ENCODE measurements around the gene IGFBP6.
"Not testable (repeated sequence)": the region's sequence is repeated elsewhere in the genome, so short reads cannot be mapped to it uniquely, and the experiment has no call there.

IGFBP6 gene

DNA sequence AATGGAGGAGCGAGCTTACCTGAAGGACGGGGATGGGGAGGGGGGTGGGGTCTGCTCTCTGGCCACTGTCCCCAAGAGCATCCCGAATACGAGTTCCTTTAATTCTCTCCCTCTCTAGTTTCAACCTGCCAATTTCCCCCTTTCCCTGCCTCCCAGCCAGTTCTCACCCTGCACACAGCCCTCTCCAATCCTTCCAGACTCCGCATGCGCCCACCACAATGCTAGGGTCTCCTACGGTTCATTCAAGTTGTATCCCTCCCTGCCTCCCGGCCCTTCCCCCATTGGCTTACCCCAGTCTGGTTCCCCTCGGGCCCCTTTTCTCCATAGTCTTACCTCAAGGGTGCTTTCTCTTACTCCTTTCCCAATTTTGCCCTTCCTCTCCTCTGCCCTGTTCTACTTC, 708 bp upstream of the IGFBP6 start:
- no peak for DNase-seq (ENCODE audit: low spot score)

DNA sequence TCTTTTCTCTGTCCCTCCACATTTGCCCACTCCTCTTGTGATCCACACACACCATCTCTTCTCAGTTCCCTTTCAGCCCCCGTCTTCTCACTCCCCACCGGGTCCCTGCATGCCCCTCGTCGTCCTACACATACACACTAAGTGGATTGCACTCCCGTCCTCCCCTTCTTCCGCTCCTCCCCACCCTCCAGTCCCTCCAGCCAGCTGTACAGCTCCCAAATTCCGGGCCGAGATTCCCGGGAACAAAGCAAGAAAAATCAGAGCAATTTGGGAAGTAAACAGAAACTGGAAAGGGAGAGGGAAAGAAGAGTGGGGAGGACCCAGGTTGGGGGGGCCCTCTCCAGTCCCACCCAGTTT, 282 bp upstream of the IGFBP6 start:
- no peak for DNase-seq (ENCODE audit: low spot score)

DNA sequence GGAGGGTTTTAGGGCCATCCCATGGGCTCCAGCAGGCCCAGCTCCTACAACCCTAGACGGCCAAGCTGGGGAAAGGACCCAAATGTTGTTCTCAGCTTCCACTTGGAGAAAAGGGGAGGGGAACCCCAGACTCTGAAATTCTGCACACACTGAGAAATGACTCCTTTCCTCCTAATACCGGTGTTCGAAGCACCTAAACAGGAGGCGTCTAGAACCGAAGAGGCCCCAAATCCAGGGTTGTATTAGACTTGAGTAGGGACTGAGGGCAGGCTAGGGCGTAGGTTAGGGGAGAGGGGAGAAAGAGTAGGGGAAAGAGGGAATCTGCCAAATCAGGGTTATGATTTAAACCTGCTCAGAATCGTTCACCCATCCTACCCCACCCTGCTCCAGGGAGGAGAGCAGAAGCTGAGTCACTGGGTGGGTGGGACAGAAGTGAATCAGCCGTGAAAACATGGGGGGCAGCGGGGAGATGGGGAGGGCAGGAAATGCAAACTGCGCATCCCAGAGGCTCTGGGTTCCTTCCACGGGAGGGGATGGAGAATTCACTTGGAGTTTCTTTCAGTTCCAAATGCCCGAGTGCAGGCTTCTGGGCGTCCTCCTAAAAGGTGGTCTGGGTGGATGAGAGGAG, 1.0 kb downstream of the IGFBP6 start:
- peak; percentile 49 for DNase-seq (ENCODE audit: low spot score)

DNA sequence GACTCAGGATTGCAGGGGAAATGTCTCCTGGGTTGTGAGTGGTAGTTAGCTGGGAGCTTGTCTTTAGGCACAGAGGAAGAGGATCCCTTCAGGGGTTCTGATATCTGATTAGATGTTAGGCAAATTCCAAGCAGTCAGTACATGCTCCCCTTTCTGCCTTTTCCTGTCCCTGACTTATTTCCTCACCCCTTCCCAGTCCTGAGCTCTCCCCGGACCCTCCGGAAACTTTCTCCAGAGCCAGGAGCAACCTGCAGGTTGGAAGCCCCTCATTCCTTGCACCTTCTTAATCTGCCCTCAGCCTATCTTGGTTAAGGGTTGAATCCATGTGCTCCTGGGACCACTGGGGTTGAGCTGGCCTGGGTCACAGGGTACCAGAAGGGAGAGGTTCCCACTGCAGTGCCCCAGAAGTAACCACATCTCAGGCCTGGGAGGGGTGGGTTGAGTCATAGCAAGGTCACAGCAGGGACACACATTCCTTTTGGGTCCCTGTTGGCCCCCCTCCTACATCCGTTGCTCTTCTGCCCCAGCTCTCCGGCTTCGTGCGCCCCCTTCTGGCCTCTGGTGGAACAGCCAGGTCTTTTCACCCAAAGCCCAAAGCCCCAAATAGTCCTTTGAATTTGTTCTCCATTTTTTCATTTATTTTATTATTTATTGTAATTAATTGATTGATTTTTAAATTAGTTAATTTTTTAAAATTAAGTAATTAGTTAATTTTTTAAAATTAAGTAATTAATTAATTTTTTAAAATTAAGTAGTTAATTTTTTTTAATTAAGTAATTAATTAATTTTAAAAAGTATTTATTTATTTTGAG, 1.8 kb downstream of the IGFBP6 start:
- peak; percentile 82 for DNase-seq (ENCODE audit: low spot score)

DNA sequence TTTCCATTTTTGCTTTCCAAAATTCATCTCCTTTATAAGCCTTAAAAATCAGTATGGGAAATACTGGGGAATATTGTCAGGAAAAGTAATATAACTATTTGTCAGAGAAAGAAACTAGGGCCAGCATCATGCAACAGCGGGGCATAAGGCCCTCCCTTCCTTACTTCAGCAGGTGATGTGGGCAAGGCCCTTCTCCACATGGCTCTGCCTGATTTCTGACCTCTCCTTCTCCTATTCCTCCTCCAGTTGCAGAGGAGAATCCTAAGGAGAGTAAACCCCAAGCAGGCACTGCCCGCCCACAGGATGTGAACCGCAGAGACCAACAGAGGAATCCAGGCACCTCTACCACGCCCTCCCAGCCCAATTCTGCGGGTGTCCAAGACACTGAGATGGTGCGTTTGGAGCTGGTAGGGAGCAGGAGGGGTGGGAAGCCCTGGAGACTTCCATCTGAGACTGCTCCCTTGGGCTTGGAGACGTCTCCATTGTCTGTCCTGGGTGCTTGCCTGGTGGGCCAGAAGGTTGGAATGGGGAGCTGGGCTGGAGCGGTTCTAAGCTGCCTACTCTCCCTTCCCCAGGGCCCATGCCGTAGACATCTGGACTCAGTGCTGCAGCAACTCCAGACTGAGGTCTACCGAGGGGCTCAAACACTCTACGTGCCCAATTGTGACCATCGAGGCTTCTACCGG, 3.1 kb downstream of the IGFBP6 start:
- DNase-seq (ENCODE audit: low spot score) = no peak

GRCh38 chr12:53101266-53101665, 3.8 kb downstream of the IGFBP6 start:
- no peak for DNase-seq (ENCODE audit: low spot score)

DNA sequence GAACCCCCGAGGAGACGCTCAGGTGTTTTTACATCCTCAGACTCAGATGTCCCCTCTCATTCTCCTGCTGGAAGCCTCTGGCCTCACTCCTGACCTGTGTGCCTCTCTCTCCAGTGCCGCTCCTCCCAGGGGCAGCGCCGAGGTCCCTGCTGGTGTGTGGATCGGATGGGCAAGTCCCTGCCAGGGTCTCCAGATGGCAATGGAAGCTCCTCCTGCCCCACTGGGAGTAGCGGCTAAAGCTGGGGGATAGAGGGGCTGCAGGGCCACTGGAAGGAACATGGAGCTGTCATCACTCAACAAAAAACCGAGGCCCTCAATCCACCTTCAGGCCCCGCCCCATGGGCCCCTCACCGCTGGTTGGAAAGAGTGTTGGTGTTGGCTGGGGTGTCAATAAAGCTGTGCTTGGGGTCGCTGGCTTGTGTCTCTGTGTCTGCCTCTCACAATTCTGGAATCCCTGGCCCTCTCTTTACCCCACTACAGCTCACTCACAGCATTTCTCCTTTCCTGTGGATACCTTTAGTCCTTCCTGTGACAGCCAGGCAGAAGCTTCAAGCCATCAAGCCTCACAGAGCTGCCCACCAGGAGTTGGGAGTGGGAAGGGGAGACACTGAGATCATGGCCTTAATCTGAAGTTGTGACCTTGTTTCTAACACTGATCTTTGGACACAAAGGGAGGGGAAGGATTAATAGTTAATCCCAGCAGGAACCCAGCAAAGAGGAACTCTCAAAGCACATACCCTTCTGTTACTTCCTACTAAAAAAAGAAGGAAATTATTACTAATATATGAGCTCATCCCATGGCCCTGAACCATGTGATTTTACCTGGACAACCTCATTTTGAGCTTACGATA, 4.7 kb downstream of the IGFBP6 start:
- no peak for DNase-seq (ENCODE audit: low spot score)

DNA sequence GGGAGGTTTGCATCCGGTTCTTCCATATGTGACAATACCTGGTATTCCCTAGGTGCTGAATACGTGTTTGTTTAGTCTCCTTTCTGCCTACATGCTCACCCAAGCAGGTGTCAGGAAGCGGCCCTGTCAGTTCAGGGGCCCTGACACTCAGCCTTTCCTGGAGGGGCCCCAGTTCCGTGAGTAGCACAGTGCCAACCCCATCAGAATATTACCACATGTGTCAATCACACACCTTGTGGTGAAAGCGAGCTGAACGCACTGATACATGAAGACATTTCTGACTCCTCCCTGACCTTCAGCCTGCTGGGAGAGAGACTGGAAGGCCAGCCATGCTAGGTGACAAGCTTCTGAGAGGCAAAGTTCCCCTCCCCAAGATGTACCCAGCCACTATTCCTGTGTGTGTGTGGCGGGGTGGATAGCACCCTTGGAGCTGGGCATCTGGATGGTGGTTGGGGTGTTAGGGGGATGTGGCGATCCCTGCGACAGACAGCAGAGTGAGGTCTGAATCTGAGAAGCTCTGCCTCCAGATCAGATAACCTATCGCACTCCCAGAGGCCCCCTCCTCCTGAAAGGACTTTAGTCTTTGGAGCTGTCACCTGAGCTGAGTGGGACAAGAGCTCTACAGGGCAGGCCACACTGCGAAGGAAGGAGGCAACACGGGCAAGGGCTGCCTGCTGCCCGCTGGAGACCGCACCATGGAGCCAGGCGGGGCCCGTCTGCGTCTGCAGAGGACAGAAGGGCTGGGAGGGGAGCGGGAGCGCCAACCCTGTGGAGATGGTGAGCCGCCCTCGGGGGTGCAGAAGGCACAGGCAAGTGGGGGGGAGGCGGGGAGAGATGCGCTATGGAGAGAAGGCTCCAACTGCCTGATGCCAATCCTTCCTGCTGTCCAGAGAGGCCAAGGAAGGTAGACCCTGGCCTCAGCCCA, 5.7 kb downstream of the IGFBP6 start, which contains the start of gene SOAT2:
SOAT2 (plus strand) TSS at position 604 of the 925 bp plus-strand sequence; CDS start at position 696, 92 bp downstream.
- DNase-seq (ENCODE audit: low spot score) = no peak

GRCh38 chr12:53103860-53104305, 6.4 kb downstream of the IGFBP6 start:
- DNase-seq (ENCODE audit: low spot score) = peak; percentile 35

GRCh38 chr12:53105256-53105655, 7.8 kb downstream of the IGFBP6 start:
- DNase-seq (ENCODE audit: low spot score) = no peak

DNA sequence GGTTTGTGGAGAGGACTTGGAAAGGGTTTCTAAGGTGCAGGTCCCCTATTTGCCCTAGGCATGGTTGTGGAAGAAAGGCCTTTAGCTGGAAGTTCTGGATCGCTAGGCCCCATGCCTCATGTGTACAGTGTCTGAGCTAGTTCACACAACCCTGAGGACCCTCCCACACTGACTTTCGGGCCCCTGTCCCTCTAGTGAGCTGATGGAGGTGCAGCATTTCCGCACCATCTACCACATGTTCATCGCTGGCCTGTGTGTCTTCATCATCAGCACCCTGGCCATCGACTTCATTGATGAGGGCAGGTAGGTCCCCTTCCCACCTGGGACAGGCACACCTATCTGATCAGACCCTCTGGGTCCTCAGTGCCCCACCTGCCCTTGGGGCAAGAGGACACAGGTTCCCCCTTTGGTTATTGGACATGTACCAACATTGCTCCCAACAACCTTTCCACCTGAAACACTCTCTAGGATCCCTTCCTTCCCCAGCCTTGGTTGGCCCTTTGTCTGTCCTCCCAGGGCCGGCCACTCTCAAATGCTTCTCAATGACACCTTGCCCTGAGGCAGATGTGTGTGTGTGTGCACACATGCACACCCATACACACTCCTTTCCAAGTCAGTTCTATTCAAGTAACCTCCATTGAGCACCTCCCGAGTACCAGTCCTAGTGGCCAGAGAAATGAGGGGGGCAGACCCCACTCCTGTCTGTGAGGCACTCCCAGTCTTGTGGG, 8.4 kb downstream of the IGFBP6 start:
- no peak for DNase-seq (ENCODE audit: low spot score)

DNA sequence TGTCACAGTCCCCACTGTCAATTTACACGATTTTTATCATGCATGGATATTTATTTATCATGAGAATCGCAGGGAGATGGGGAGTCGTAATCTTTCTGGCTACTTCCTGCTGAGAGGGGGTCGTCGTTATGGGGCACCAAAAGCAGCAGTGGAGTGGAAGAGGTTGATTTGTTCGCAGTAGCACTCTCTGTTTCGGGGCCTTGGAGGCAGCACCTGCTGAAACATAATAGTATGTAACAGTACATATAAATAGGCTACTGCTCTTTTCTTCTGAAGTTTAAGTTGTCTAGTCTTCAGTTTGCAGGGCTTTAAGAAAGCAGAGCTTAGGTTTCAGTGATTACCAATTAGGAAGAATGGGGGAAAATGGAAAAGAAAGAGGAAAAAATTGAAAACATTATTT, 9.7 kb downstream of the IGFBP6 start:
- no peak for DNase-seq (ENCODE audit: low spot score)

GRCh38 chr12:53112431-53112830, 15.0 kb downstream of the IGFBP6 start:
- DNase-seq (ENCODE audit: low spot score) = not testable (repeated sequence)

GRCh38 chr12:53113136-53113705, 15.8 kb downstream of the IGFBP6 start:
- no peak for DNase-seq (ENCODE audit: low spot score)

DNA sequence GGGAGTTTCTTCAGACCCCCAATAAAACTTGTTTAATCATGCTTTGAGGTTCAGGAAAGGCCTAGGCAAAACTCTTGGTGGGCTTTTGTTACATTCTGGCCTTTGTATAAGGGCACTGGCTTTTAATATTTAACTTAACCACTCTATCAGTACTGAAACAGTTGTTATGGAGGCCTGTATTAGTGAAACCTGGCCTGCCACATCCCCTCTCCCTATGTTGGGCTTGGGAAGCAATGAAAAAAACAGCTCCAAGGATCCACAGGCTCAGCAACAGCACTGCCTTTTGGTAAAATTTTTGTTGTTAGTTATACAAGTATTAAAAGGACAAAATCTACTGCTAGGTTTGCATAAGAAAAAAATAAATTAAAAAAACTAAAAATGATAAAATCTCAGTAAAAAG, 16.5 kb downstream of the IGFBP6 start:
- no peak for DNase-seq (ENCODE audit: low spot score)

DNA sequence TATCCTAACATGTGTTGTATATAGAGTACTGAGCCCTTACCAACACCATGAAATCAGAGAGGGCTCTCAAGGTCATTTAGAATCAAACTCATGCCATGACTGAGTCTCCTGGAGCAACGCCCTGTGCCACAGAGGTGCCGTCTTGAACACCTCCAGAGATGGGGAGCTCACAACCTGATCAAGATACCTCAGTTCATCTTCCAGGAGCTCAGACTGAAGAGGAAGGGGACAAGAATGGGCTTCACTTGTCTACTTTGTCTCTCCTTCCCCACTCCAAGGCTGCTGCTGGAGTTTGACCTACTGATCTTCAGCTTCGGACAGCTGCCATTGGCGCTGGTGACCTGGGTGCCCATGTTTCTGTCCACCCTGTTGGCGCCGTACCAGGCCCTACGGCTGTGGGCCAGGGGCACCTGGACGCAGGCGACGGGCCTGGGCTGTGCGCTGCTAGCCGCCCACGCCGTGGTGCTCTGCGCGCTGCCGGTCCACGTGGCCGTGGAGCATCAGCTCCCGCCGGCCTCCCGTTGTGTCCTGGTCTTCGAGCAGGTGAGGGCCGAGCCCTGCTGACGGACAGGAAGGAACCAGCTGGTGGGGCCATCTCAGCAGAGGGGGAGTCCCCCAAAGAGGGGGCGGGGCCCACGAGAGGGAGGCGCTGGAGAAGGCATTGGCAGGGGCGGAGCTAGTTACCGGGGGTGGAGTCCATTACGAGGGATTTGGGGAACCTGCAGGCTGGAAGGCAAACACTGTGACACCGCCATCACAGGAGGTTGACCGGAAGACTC, 17.8 kb downstream of the IGFBP6 start:
- no peak for DNase-seq (ENCODE audit: low spot score)

- DNase-seq (ENCODE audit: low spot score) = no peak
Measured at GRCh38 chr12:53115891-53116648, 18.6 kb downstream of the IGFBP6 start.

- no peak for DNase-seq (ENCODE audit: low spot score)
Measured at GRCh38 chr12:53118751-53119300, 21.4 kb downstream of the IGFBP6 start.

Measured in Ammon's horn (tissue), 1 donor.